NT2/D1 (cell line): ENCODE measurements around the gene BMF.

Experiments used
- SUZ12 ChIP-seq: IDR thresholded peaks from 2 replicates; pipeline ENCODE4 v1.6.1; 2011; ENCODE audit not compliant: insufficient read length, insufficient read depth; ENCODE audit errors: extremely low read depth
- YY1 ChIP-seq: IDR thresholded peaks from 2 replicates; pipeline ENCODE4 v1.6.1; 2011; ENCODE audit not compliant: insufficient read length, insufficient read depth
- ZNF274 ChIP-seq: IDR thresholded peaks from 2 replicates; pipeline ENCODE4 v1.6.1; 2011; ENCODE audit warnings: mild to moderate bottlenecking, low read depth, low read length

DNA sequence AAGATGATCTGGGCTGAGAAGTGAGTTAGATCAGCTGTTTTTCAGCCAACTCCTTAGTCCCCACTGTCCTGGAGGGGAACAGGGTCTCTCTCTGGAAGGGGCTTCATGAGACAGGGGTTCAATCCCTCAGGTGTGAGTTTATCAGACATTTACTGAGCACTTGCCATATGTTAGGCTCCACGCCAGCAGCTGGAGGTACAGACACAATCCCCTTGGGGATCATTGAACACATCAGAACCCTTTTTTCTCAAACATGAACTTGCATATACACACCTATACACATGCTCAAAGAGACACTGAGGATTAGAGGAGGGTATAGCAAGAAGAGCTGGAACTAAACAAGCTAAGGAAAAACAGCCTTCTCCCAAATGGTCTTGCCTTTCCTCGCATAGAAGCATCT lies 5.5 kb upstream of the BMF start:
- TF ChIP-seq YY1, result no peak
- no peak for TF ChIP-seq ZNF274
- no peak for TF ChIP-seq SUZ12
